GM20431 (cell line): ENCODE results near the gene USP47.

ENCODE experiments used
- in situ Hi-C: fragments of 300-500 bp; cut with MseI, MboI; formaldehyde crosslinking; loops from one replicate; pipeline ENCODE4 v1.15.0; 2020; ENCODE audit warnings: low sequenced_read_pairs; ENCODE audit not compliant: unreplicated experiment

The USP47 gene

GRCh38 chr11:11963067-11963466 is 121.3 kb downstream of the USP47 start:
- in situ Hi-C loops, result no loop called here

GRCh38 chr11:11963842-11964773 is 122.3 kb downstream of the USP47 start:
- in situ Hi-C loops, result no loop called here

- in situ Hi-C loops, result no loop called here
Observed at GRCh38 chr11:11964774-11965150, 123.0 kb downstream of the USP47 start.

GRCh38 chr11:11965192-11965591 is 123.4 kb downstream of the USP47 start:
- in situ Hi-C loops, result no loop called here

- in situ Hi-C loops, result no loop called here
Observed at GRCh38 chr11:11965656-11966353, 124.0 kb downstream of the USP47 start.

- in situ Hi-C loops, result no loop called here
Observed at GRCh38 chr11:11966354-11966741, 124.6 kb downstream of the USP47 start.

- in situ Hi-C loops, result no loop called here
Observed at GRCh38 chr11:11966826-11967668, 125.3 kb downstream of the USP47 start.

GRCh38 chr11:11967669-11968510 is 126.1 kb downstream of the USP47 start:
- in situ Hi-C loops, result no loop called here

- in situ Hi-C loops, result no loop called here
Observed at GRCh38 chr11:11968511-11969280, 126.9 kb downstream of the USP47 start.

GRCh38 chr11:11969380-11970215 is 127.8 kb downstream of the USP47 start:
- in situ Hi-C loops, result no loop called here

GRCh38 chr11:11970556-11970955 is 128.8 kb downstream of the USP47 start:
- in situ Hi-C loops, result no loop called here

GRCh38 chr11:11971906-11972547 is 130.3 kb downstream of the USP47 start:
- in situ Hi-C loops, result no loop called here

- in situ Hi-C loops, result no loop called here
Observed at GRCh38 chr11:11972730-11973341, 131.1 kb downstream of the USP47 start.

GRCh38 chr11:11973361-11973800 is 131.6 kb downstream of the USP47 start:
- in situ Hi-C loops, result no loop called here

GRCh38 chr11:11973866-11974265 is 132.1 kb downstream of the USP47 start:
- in situ Hi-C loops, result no loop called here

GRCh38 chr11:11975201-11976092 is 133.7 kb downstream of the USP47 start:
- in situ Hi-C loops, result no loop called here
